ENCODE data around the gene PPIL6.

Gene PPIL6

DNA sequence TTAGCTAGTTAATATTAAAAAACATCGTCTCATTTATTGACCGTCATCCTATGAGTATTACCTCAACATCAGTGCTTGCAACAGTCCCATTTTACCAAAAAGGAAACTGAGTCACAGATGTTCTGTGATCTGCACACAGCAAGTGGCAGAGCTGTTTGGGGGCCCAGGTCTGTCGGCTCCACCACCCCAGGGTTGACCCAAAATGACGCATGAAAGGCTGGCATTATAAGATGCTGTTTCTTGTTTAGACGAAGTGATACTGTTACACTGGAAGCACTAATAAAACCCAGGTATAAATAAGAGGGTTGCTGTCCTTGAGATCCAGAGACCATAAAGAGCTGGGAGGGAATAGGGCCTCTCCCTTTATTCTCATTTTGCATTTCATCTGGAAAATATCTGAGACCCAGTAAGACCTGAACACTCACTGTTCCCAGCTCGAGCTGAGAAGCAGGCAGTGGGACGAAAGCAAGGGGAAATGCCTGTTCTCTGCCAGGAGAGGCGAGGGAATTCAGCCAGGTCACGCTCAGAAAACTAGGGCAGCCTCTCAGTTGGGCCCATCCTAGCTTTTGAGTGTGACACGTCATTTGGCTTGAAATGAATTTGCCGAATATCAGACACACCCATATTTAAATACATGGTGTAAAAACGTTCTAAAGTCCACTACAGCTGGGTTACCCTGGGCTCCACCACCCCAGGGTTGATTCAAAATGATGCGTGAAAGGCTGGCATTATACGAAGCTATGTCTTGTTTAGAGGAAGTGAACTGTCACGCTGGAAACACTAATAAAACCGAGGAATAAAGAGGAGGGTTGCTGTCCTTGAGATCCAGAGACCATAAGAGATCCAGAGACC is 16.5 kb upstream of the PPIL6 start:
- no peak for DNase-seq (ENCODE audit: insufficient read length, low spot score)
- TF ChIP-seq SPI1 (IDR thresholded peaks at IDR 0.05; ENCODE audit: low read depth, low read length) (peak; percentile 46), PAX5 (IDR thresholded peaks at IDR 0.05; ENCODE audit: insufficient read depth, low read length, severe bottlenecking) (no peak), POLR2AphosphoS5 (IDR thresholded peaks at IDR 0.05; ENCODE audit: low read depth, low read length) (no peak)
- peak; percentile 57 for FAIRE-seq

DNA sequence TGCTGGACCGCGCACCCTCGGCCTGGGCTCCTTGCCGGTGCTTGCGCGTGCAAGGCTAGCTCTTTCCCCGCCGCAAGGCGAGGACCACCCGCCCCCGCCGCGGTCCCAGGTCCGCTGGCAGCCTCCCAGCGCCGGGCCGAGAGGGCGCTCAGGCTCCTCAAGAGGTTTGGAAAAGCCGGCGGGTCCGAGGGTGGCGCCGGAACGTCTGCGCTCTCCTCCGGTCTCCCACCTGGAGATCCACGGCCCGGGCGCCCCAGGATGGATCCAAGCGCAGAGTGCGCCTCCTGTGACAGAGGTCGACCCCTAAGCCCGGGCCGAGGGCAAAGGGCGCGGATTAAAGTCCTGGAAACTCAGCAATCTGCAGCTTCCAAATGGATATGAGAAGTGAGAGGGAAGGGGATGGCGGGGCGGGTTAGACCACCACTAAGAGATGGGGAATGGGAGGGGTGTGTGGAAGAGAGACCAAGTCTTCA is 15.7 kb upstream of the PPIL6 start:
- no peak for TF ChIP-seq POU2F2 (IDR thresholded peaks at IDR 0.05; ENCODE audit: low read depth, low read length)
- no peak for TF ChIP-seq POLR2A (IDR thresholded peaks at IDR 0.05; ENCODE audit: low read depth, low read length)
- TF ChIP-seq PAX5 (IDR thresholded peaks at IDR 0.05; ENCODE audit: insufficient read depth, low read length, severe bottlenecking) = no peak
- TF ChIP-seq SPI1 (IDR thresholded peaks at IDR 0.05; ENCODE audit: low read depth, low read length) = no peak
- TF ChIP-seq TAF1 (IDR thresholded peaks at IDR 0.05; ENCODE audit: low read depth, low read length) = no peak
- TF ChIP-seq POLR2AphosphoS5 (IDR thresholded peaks at IDR 0.05; ENCODE audit: low read depth, low read length) = no peak
- DNase-seq (ENCODE audit: insufficient read length, low spot score) = no peak
- FAIRE-seq = no peak

DNA sequence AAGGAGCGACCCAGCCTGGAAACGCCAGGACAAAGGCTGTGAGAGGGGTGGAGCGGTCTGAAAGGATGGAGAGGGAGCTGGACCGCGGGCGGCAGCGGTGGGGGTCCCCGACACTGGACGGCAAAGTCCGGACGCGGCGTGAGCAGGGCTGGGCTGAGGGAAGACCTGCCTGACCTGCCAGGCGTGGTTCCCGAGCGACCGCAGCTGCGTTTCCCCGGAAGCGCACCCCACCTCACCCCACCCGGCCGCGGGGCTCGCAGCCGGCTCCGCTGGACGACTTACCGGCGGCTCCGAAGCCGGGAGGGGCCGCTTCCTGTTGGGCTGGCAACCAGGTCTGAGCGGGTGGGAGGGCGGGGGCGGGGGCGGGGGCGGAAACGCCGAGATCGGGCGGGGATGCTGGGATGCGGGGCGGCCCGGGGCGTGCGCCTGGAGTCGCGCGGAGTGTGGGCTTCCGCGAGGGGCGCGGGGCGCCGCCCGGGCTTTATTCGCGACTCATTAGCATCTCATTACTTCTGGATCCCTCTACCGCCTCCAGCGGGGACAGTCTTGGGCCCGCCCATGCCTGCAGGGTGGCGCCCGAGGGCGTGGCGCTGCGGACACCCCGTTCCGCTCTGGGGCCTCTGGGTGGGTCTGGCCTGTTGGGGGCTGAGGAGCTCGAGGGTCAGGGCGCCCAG is 15.1 kb upstream of the PPIL6 start, which contains the start of gene MICAL1:
TSS of gene MICAL1 (minus strand) at position 336 of the 674 bp plus-strand sequence. CDS start 1,576 bp downstream, outside the sequence.
- peak; percentile 75 for FAIRE-seq
- TF ChIP-seq POLR2AphosphoS5 (IDR thresholded peaks at IDR 0.05; ENCODE audit: low read depth, low read length) = peak; percentile 68; the same call in 1 of the 2 replicates
- peak; percentile 88 for TF ChIP-seq PAX5 (IDR thresholded peaks at IDR 0.05; ENCODE audit: insufficient read depth, low read length, severe bottlenecking)
- TF ChIP-seq POU2F2 (IDR thresholded peaks at IDR 0.05; ENCODE audit: low read depth, low read length) = no peak
- TF ChIP-seq POLR2A (IDR thresholded peaks at IDR 0.05; ENCODE audit: low read depth, low read length) = peak; percentile 51
- no peak for TF ChIP-seq SPI1 (IDR thresholded peaks at IDR 0.05; ENCODE audit: low read depth, low read length)
- DNase-seq (ENCODE audit: insufficient read length, low spot score) = peak; percentile 76

DNA sequence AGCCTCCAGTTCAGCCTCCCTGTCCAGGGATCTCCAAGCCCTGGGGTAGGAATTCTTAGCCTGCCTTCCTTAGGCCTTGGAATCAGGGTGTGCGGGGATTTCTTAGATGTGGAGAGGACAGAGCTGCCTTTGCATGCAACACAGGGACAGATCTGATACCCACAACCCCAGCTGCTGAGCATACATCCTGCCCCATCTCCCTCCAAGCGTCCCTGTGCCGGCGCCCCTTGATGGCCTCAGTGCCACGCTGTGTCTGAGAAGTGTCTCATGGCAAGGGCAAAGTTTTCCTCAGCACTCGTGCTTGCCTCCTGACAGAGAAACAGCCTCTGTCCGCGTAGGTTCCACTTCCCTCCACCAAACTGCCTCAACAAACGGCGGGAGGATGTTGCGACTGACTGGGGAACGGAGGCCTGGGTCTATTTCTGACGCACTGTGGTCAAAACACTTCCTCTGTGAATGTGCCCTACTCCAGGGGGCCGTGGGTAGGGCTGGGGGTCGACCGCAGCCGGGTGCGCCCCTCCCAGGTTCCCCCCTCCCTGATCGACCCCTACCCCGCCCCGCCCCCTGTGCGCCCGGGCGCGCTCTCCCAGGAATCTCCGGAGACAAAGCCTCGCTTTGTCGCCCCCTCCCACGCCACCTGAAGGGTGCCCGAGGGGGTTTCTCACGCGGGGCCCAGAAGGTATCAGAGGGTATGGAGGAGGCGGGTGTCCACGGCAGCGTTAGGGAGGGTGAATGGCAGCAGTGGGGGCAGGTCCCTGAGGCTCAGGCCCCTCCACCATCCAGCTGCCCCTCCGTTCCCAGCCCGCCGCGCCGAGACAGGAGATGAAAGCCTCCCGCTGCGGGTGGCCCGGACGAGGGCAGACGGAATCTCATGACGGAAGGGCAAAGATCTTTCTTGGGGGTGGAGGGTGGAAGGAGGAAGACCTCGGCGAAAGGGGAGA is 14.3 kb upstream of the PPIL6 start:
- TF ChIP-seq POU2F2 (IDR thresholded peaks at IDR 0.05; ENCODE audit: low read depth, low read length) = peak; percentile 46; the same call in 1 of the 2 replicates
- no peak; the same call in 1 of the 2 replicates for TF ChIP-seq TAF1 (IDR thresholded peaks at IDR 0.05; ENCODE audit: low read depth, low read length)
- peak; percentile 74 for TF ChIP-seq POLR2A (IDR thresholded peaks at IDR 0.05; ENCODE audit: low read depth, low read length)
- TF ChIP-seq SPI1 (IDR thresholded peaks at IDR 0.05; ENCODE audit: low read depth, low read length) = peak; percentile 92
- TF ChIP-seq POLR2AphosphoS5 (IDR thresholded peaks at IDR 0.05; ENCODE audit: low read depth, low read length) = peak; percentile 70
- no peak for TF ChIP-seq PAX5 (IDR thresholded peaks at IDR 0.05; ENCODE audit: insufficient read depth, low read length, severe bottlenecking)
- peak; percentile 96 for FAIRE-seq

DNA sequence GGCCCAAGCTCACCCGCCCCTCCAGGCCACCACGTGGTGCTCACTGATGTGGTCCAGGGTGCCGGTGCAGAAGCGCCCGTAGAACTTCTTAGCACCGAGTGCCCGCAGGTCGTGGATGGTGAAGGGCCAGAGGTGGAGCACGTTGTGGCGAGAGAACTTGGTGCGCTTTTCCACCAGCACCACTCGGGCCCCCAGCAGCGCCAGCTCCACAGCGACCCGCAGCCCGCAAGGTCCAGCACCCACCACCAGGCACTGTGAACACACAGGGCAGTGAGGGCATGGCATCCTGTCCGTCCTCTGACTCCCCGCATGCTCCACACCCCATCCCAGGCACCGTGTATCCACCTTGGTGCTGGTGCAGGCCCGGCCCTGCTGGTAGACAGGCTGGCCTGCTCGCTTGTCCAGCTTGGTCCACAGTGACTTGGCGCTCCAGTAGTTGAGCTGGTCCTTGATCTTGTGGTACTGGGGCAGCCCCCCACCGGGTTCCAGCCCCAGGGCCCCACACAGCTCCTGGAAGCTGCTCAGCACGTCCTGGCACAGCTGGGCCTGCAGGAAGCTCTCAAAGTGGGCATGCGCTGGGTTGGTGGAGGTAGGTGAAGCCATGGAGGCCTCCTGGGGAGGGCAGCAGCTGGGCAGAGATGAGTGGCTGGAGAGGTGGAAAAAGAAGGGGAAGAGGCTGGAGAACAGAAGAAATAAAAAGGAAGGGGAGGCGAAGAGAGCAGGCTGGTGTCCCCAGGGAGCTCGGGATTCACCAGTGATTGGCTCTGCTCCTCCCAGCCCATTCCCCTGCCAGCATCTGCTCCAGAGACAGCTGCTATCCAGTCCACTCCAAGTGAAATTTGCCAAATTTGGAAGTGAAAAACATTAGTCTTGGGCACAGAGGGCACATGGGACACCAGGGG is 13.4 kb upstream of the PPIL6 start:
- DNase-seq (ENCODE audit: insufficient read length, low spot score) = no peak
- peak; percentile 82 for FAIRE-seq
- TF ChIP-seq POLR2AphosphoS5 (IDR thresholded peaks at IDR 0.05; ENCODE audit: low read depth, low read length) (no peak), TAF1 (IDR thresholded peaks at IDR 0.05; ENCODE audit: low read depth, low read length) (no peak), POU2F2 (IDR thresholded peaks at IDR 0.05; ENCODE audit: low read depth, low read length) (no peak), SPI1 (IDR thresholded peaks at IDR 0.05; ENCODE audit: low read depth, low read length) (no peak), PAX5 (IDR thresholded peaks at IDR 0.05; ENCODE audit: insufficient read depth, low read length, severe bottlenecking) (no peak)

More for the DNA sequence above, 14.3 kb upstream of the PPIL6 start:
- DNase-seq (ENCODE audit: insufficient read length, low spot score) = peak; percentile 68

DNA sequence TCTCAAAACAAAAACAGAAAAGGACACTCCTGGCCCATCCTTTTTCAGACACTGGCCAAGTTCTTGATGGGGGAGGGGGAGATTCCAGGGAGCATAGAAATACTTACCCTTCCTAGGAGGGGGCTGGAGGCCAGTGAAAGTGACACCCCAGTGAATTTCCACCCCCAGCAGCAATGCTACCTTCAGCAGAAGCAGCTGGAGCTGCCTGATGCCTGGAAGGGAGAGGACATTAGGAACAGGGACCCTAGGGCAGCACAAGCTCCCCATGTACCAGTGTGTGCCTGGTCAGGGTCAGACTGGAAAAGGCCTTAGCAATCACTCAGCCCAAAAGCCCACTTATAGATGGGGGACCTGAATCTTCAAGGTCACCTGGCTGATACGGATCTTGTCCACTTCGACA is 12.7 kb upstream of the PPIL6 start:
- FAIRE-seq = no peak
- DNase-seq (ENCODE audit: insufficient read length, low spot score) = no peak
- TF ChIP-seq TAF1 (IDR thresholded peaks at IDR 0.05; ENCODE audit: low read depth, low read length) (no peak), POU2F2 (IDR thresholded peaks at IDR 0.05; ENCODE audit: low read depth, low read length) (no peak), POLR2AphosphoS5 (IDR thresholded peaks at IDR 0.05; ENCODE audit: low read depth, low read length) (no peak), PAX5 (IDR thresholded peaks at IDR 0.05; ENCODE audit: insufficient read depth, low read length, severe bottlenecking) (no peak), SPI1 (IDR thresholded peaks at IDR 0.05; ENCODE audit: low read depth, low read length) (no peak), POLR2A (IDR thresholded peaks at IDR 0.05; ENCODE audit: low read depth, low read length) (no peak)

DNA sequence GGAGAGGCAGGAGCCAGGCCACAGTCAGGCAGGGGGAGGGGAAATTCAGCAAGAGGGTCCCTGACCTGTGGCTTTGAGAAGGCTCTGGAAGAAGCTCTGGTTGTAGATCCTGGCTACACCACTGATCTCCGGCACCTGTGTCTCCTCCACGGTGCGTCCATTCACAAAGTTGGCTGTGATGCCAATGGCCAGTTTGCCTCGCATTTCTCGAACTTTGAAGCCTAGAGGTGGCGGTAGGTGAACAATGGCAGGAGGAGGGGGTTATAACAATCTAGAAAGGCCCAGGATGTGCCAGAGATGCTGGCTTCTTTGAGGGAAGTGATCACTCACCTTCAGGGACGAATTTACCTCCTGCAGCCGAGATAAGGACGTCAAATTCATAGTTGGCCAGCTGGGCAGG is 11.8 kb upstream of the PPIL6 start:
- DNase-seq (ENCODE audit: insufficient read length, low spot score) (no peak), FAIRE-seq (no peak)
- TF ChIP-seq POLR2A (IDR thresholded peaks at IDR 0.05; ENCODE audit: low read depth, low read length) (no peak), PAX5 (IDR thresholded peaks at IDR 0.05; ENCODE audit: insufficient read depth, low read length, severe bottlenecking) (no peak), SPI1 (IDR thresholded peaks at IDR 0.05; ENCODE audit: low read depth, low read length) (no peak), POU2F2 (IDR thresholded peaks at IDR 0.05; ENCODE audit: low read depth, low read length) (no peak), TAF1 (IDR thresholded peaks at IDR 0.05; ENCODE audit: low read depth, low read length) (no peak), POLR2AphosphoS5 (IDR thresholded peaks at IDR 0.05; ENCODE audit: low read depth, low read length) (no peak)

DNA sequence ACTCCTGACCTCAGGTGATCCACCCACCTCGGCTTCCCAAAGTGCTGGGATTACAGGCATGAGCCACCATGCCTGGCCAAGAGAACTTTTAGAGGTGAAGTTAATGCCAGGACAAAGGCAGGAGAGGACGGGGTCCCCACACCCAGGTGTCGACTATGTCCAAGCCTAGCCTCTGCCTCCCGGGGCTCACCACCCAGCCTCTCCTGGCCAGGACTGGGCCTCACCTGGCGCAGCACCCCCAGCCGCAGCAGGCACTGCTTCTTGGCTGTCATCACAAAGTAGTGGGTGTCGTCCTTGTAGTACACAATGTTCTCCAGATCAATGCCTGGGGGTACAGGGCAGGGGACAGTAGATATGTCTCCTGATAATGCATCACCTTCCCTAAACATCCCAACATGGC is 10.9 kb upstream of the PPIL6 start:
- no peak for FAIRE-seq

More for the DNA sequence above, 10.9 kb upstream of the PPIL6 start:
- TF ChIP-seq SPI1 (IDR thresholded peaks at IDR 0.05; ENCODE audit: low read depth, low read length) = no peak
- no peak for TF ChIP-seq POLR2AphosphoS5 (IDR thresholded peaks at IDR 0.05; ENCODE audit: low read depth, low read length)
- TF ChIP-seq POLR2A (IDR thresholded peaks at IDR 0.05; ENCODE audit: low read depth, low read length) = no peak
- TF ChIP-seq TAF1 (IDR thresholded peaks at IDR 0.05; ENCODE audit: low read depth, low read length) = no peak
- TF ChIP-seq PAX5 (IDR thresholded peaks at IDR 0.05; ENCODE audit: insufficient read depth, low read length, severe bottlenecking) = no peak
- no peak for TF ChIP-seq POU2F2 (IDR thresholded peaks at IDR 0.05; ENCODE audit: low read depth, low read length)
- no peak for DNase-seq (ENCODE audit: insufficient read length, low spot score)

Data from GM12891 (cell line).